Activated CD4-positive, alpha-beta memory T cell treated with anti-CD3 and anti-CD28 coated beads for 36 hours (primary cell): ENCODE results near the gene TMEM178B. TPM values are rescaled to one million over a fixed set of nuclear protein-coding genes. Genes with fewer than 3 reads are reported as not detected.

Experiments used
- total RNA-seq, 2 experiments: library from RNA; stranded (reverse); gene quantifications; one replicate each; pipeline ENCODE4 v1.2.3, GENCODE V29; 2021

The TMEM178B gene
- total RNA-seq, 2 experiments from 2014 or later: 0.58 to 0.81 TPM

Other genes starting within 250 kb of the TMEM178B start
- gene BRAF, start 149.1 kb upstream of the TMEM178B start, total RNA-seq: 10 to 100 TPM; 29.2 to 33.0 TPM
- 10 to 100 TPM; 95.4 to 95.8 TPM for gene MRPS33, start 59.1 kb upstream of the TMEM178B start, total RNA-seq